Measurements from ENCODE around the gene EPHB2. TPM values are rescaled to one million over a fixed set of nuclear protein-coding genes. Genes with fewer than 3 reads are reported as not detected.

Gene EPHB2
- polyA plus RNA-seq, 1 donor from 2014 or later: 22.8 TPM

- TF ChIP-seq EP300 (conservative IDR thresholded peaks at IDR 0.05; ENCODE audit: poor library complexity, severe bottlenecking) (no peak), TAF1 (IDR thresholded peaks at IDR 0.05; ENCODE audit: low read depth) (no peak), POLR2AphosphoS5 (IDR thresholded peaks at IDR 0.05) (no peak)
- no peaks in the 10 kb centered on the region for H3K27me3 ChIP-seq (ENCODE audit: insufficient read depth, low read depth, low read length)
- H3K79me2 ChIP-seq (replicated peaks; ENCODE audit: insufficient read depth, low read length): no peaks in the 10 kb centered on the region
- no peak overlapping the region for H3K4me3 ChIP-seq (ENCODE audit: low read length)
- no peaks in the 10 kb centered on the region for H3K9me3 ChIP-seq (ENCODE audit: low read length)
- H3K9me2 ChIP-seq (ENCODE audit: insufficient read depth, low read length): no peaks in the 10 kb centered on the region
- no peak overlapping the region for H3K27ac ChIP-seq (ENCODE audit: low read length)
- no peaks in the 10 kb centered on the region for H3K36me3 ChIP-seq (ENCODE audit: insufficient read depth, low read length)
- H3K4me2 ChIP-seq (ENCODE audit: low read length): no peak overlapping the region
- no peaks in the 10 kb centered on the region for H4K20me1 ChIP-seq (ENCODE audit: insufficient read depth)
- no peak overlapping the region for H2AFZ ChIP-seq (ENCODE audit: low read depth, low read length)
- H3F3A ChIP-seq (ENCODE audit: insufficient read depth, low read length, poor library complexity, severe bottlenecking): no peaks in the 10 kb centered on the region
- no peak overlapping the region for H3K9ac ChIP-seq (ENCODE audit: low read length)
These were observed 126.7 kb downstream of the EPHB2 start for GRCh38 chr1:22837332-22837731.

- Histone ChIP-seq H2AFZ (ENCODE audit: low read depth, low read length) (no peak overlapping the region), H3K79me2 (replicated peaks; ENCODE audit: insufficient read depth, low read length) (no peaks in the 10 kb centered on the region)
These were observed 128.3 kb downstream of the EPHB2 start for GRCh38 chr1:22838965-22839364.

More at GRCh38 chr1:22838965-22839364, 128.3 kb downstream of the EPHB2 start:
- Histone ChIP-seq H3K4me2 (ENCODE audit: low read length) (no peak overlapping the region), H3K27ac (ENCODE audit: low read length) (no peak overlapping the region), H3K27me3 (ENCODE audit: insufficient read depth, low read depth, low read length) (no peaks in the 10 kb centered on the region), H3K36me3 (ENCODE audit: insufficient read depth, low read length) (no peaks in the 10 kb centered on the region), H3K9ac (ENCODE audit: low read length) (no peak overlapping the region), H3K4me3 (ENCODE audit: low read length) (no peak overlapping the region), H3F3A (ENCODE audit: insufficient read depth, low read length, poor library complexity, severe bottlenecking) (no peaks in the 10 kb centered on the region), H3K9me2 (ENCODE audit: insufficient read depth, low read length) (no peaks in the 10 kb centered on the region), H4K20me1 (ENCODE audit: insufficient read depth) (no peaks in the 10 kb centered on the region), H3K9me3 (ENCODE audit: low read length) (no peaks in the 10 kb centered on the region)
- no peak for TF ChIP-seq TAF1 (IDR thresholded peaks at IDR 0.05; ENCODE audit: low read depth)
- no peak for TF ChIP-seq EZH2 (IDR thresholded peaks at IDR 0.05; ENCODE audit: borderline replicate concordance, insufficient read depth, low read length, poor library complexity, severe bottlenecking)
- no peak for TF ChIP-seq POLR2AphosphoS5 (IDR thresholded peaks at IDR 0.05)
- no peak for TF ChIP-seq RAD21 (conservative IDR thresholded peaks at IDR 0.05)
- TF ChIP-seq CTCF (IDR thresholded peaks at IDR 0.05; ENCODE audit: poor library complexity, severe bottlenecking): no peak
- no peak for TF ChIP-seq REST (IDR thresholded peaks at IDR 0.05; ENCODE audit: borderline replicate concordance)
- no peak for TF ChIP-seq SMC3 (conservative IDR thresholded peaks at IDR 0.05; ENCODE audit: poor library complexity)
- no peak for TF ChIP-seq EP300 (conservative IDR thresholded peaks at IDR 0.05; ENCODE audit: poor library complexity, severe bottlenecking)
- TF ChIP-seq MXI1 (conservative IDR thresholded peaks at IDR 0.05; ENCODE audit: poor library complexity, severe bottlenecking): no peak
